Right ventricle myocardium superior (tissue), 1 donor: Measurements from ENCODE around the gene SH3PXD2B. TPM values are rescaled to one million over a fixed set of nuclear protein-coding genes. Genes with fewer than 3 reads are reported as not detected.
"Not testable (repeated sequence)": the region's sequence is repeated elsewhere in the genome, so short reads cannot be mapped to it uniquely, and the experiment has no call there.

Experiments used
- ATAC-seq: fragments of 200-7000 bp; cut with Tn5 transposase; one replicate; pipeline ENCODE4 v1.9.1; 2020; ENCODE audit warnings: mild to moderate bottlenecking; ENCODE audit not compliant: poor library complexity
- DNase-seq: peaks from one replicate; pipeline ENCODE4 v3.0.0-alpha.2; 2020
- intact Hi-C: fragments of 100-400 bp; cut with DNase I; formaldehyde crosslinking; loops from one replicate; pipeline ENCODE4 v1.11.2; 2022
- total RNA-seq: library from RNA; stranded (reverse); fragmentation: NEBNext Ultra II Directional; extraction: Animal tissue kit (Norgen Biotek cat#: 25700); gene quantifications from one replicate; pipeline ENCODE4 v1.2.1, GENCODE V29; 2021
- donor health status: DM: no; HTN: yes; CAD: no; lungs with severe emphysema.

The SH3PXD2B gene
- total RNA-seq, 1 donor from 2014 or later, result 5.3 TPM

DNA sequence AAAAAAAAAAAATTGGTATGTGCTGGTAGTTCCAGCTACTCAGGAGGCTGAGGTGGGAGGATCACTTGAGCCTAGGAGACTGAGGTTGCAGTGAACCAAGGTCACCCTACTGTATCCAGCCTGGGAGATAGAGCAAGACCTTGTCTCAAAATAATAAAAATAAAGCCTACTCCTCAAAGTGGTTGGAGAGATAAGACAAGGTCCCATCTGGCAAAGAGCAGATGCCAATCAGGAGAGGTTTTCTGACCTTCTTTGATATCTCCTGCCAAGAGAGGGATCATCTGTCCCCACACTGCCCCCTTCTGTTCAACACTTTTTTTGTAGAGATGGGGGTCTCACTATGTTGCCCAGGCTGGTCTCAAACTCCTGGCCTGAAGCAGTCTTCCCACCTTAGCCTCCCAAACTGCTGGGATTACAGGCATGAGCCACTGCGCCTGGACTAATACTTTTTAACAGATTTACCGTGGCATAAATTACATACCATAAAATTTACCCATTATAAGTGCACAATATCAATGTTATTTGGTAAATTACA, 64.7 kb downstream of the SH3PXD2B start:
- ATAC-seq (no peak), DNase-seq (no peak)
- intact Hi-C loops, result no loop called here

DNA sequence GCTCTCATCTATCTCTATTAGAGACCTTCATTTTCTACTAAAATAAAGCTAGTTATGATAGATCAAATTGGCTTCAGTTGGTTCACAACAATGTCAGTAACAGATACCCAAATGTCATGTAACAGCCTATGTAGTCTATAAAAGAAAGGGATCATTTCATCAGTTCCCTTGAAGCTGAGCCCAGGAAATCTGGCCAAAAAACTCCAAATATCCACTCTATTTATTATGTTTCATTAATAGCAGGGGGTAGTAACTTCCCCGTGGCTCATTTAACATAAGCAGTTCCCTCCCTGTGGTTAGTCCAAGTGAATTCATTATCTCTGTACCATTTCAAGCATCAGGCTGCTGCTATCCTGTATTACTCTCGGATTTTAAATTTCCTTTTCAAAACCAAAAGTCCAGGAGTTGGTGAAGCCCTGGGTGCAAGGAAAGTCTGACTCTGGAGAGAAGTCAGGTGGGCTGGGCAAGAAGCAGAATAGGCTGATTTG, 66.0 kb downstream of the SH3PXD2B start:
- no peak for ATAC-seq
- no peak for DNase-seq
- intact Hi-C loops, result no loop called here

GRCh38 chr5:172385707-172386106, 68.6 kb downstream of the SH3PXD2B start:
- DNase-seq (no peak), ATAC-seq (no peak)
- intact Hi-C loops, result no loop called here

DNA sequence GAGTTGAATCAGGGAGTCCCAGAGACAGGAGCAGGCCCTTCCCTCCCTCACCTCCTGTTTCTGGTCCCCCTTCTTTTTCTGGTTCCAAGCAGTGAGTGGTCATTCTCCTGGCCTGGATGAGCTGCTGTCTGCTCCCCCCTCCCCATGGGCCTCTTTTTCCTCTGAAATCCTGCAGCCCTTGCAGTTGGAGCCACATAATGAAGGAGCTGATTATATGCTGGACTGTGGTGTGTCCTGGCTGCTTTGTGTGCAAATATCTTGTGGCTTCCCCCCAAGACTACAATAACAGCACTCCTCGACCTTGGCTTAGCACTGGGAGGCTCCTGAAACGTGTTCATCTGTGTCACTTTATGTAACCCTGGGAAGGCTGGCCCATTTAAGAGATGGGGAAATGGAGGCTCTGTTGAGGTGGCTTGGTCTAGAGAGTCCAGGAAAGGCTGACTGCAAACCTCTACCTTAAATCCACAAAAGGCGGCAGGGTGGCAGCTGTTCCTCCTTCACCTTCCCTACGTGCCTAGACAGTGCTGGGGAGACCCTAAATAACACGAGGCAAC, 69.2 kb downstream of the SH3PXD2B start:
- intact Hi-C loops, result no loop called here
- ATAC-seq (no peak), DNase-seq (no peak)

DNA sequence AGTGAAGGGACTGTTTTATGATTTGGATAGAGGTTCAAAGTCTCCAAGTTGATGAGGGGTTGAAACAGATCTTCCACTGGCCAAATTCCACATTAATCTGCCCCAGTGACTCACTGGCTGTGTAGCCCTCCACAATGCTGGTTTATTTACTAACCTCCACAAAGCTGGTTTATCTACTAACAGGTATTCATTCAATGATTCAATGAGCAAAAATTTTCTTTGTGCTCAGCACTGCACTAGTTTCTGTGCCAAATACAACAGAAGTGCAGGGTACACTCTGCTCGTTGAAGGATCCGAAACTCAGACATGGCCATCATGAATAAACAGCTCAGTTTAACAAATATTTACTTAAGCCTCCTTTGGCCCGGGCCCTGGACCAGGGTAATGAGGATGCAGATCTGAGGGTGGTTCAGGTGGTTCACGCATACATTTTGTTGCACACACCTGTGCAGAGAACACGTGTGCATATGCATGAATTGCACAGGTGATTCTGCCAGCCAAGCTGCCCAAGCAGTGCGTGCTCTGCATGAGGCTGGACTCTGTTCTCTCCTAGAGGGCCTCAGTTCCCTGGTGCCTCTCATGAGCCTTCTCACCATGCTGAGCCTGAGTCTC, 71.0 kb downstream of the SH3PXD2B start:
- ATAC-seq (no peak), DNase-seq (no peak)
- intact Hi-C loops, result no loop called here

DNA sequence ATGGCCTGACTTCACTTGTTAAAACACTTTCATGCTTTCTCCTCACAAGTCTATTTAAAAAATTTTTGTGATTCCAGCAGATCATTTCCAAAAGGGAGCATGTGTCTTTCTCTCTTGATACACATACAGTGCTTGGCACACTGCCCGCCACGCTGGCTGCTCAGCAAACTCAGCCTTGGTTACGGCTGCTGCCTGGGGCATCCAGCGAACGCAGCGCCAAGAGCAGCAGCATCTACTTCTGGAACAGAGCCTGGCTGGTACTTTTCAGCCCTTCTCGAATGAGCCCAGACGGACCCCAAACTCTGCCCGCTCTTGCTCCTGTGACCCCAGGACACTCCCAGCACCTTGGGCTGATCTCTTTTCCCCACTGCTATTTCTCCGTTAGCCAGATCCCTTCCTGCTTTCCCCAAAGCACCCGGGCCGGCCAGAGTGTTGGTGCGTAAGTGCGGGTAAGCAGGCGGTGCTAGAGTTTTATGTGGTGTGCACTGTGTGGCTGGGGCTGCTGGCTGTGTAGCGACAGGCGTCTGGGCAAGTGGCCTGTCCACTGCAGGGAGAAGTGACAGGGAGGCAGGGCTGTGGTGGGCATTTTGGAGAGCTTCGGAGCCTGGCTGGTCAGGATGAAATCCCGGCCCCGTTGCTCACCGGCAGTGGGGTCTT, 73.2 kb downstream of the SH3PXD2B start:
- peak; percentile 77 for ATAC-seq
- intact Hi-C loops, result no loop called here

DNA sequence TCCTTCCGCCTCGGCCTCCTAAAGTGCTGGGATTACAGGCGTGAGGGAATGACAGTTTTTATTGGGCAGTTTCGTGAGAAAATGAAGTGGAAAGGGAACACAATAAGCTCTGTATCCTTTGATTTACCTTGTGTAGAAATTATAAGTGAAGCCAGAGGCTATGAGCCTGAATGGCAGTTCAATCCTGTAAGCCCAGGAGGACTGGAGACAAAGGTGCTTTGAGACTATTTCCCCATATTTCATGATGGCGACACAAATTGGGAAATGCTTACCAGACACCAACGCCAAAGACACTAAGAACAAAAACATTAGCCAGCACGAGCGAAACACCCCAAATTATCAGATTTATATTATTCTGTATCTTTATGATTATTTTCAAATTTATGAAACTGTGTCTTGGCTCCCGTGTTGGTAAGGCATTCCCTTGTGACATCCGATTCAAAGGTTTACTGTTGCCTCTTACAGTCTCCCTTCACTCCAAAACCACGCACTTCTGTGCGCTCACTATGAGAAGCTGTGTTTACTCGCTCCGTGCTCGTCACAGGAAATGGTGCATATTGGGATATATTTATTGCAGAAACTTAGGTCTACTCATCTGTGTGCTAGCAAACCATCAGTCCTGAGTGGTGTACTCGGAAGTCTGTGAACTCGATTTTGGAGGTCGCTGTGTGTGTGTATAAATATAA, 73.9 kb downstream of the SH3PXD2B start:
- DNase-seq (no peak), ATAC-seq (peak; percentile 13)
- intact Hi-C loops, result no loop called here

More for the DNA sequence above, 73.2 kb downstream of the SH3PXD2B start:
- DNase-seq, result peak; percentile 88

GRCh38 chr5:172379481-172379880, 74.8 kb downstream of the SH3PXD2B start:
- no peak for ATAC-seq
- intact Hi-C loops, result no loop called here

GRCh38 chr5:172377856-172378255, 76.5 kb downstream of the SH3PXD2B start:
- DNase-seq (no peak), ATAC-seq (no peak)
- intact Hi-C loops, result no loop called here

More at GRCh38 chr5:172379481-172379880, 74.8 kb downstream of the SH3PXD2B start:
- DNase-seq, result no peak

GRCh38 chr5:172377438-172377837, 76.9 kb downstream of the SH3PXD2B start:
- ATAC-seq, result no peak
- intact Hi-C loops, result no loop called here
- DNase-seq, result no peak

GRCh38 chr5:172374783-172375182, 79.5 kb downstream of the SH3PXD2B start:
- DNase-seq, result no peak
- no peak for ATAC-seq
- intact Hi-C loops, result no loop called here

- intact Hi-C loops, result no loop called here
- ATAC-seq (no peak), DNase-seq (no peak)
Measured at GRCh38 chr5:172373680-172374079, 80.6 kb downstream of the SH3PXD2B start.

GRCh38 chr5:172371684-172372083, 82.6 kb downstream of the SH3PXD2B start:
- intact Hi-C loops, result no loop called here
- no peak for DNase-seq
- no peak for ATAC-seq

GRCh38 chr5:172370648-172371545, 83.4 kb downstream of the SH3PXD2B start:
- DNase-seq (no peak), ATAC-seq (no peak)
- intact Hi-C loops, result no loop called here

DNA sequence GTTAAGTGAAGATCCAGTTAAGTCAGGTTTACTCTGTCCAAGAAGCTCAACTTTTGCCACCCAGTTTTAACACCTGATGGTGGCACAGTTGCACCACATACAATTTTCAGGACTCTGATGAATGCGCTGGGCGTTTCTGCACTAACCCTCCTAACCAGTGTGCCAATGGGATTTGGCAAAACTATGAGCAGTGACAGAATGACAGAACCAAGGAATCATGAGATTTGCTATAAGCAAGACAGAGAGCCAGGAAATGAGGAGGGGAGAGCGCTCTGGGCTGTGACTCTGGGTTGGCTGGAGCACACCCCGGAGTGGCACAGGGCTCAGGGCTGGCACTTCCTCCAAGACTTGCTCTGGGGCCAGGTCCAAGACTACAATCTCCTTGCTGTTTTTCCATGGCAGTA, 84.1 kb downstream of the SH3PXD2B start:
- DNase-seq (no peak), ATAC-seq (no peak)
- intact Hi-C loops, result no loop called here

- intact Hi-C loops, DNase-seq, ATAC-seq: not testable (repeated sequence)
Measured at GRCh38 chr5:172368699-172369098, 85.6 kb downstream of the SH3PXD2B start.

DNA sequence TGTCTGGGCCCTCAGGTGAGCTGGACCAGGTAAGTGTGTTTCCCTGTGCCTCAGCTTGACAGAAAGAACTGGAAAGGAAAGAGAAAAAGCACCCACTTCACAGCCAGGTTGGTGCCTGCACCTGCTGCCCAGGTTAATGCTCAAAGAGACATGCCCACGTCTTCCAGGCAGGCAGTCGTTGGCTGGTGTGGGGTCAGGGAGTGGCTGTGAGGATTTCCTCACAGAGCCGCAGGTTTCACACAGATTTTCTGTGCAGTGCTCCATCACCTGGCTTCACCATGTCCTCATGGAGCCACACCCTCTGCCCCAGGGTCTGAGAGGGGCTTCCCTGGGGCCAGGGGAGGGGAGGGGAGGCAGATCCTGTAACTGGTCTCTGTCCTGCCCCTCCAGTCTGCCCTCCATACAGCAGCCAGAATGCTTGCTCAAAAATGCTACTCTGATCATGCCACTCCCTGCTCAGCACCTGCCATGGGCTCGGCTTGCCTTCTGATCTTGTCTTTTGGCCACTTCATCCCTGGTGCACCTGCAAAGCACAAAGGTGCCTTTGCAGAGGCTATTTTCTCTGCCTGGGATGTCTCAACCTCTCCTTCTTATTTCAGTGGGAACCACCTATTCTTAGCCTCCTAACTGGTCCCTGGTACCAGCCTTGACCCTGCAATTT, 88.2 kb downstream of the SH3PXD2B start:
- ATAC-seq (no peak), DNase-seq (no peak)
- intact Hi-C loops, result no loop called here

DNA sequence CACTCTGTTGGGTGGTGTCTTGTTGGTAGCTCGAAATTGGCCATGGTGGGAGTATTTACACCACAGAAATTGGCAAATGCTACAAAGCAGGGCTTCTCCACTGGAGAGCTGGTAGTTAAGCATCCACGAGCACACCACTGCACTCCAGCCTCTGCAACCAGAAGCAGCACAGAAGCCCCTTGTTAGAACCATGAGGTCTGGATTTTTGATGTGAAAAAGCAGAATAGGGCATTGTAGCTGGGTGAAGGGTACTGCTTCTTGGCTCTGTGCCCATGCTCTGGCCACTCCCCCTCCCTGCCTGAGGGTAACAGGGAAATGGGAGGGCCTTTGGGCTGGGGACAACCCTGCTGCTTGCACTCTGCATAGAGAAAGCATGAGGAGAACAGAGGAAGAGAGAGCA, 89.6 kb downstream of the SH3PXD2B start:
- intact Hi-C loops, result no loop called here
- ATAC-seq (no peak), DNase-seq (no peak)
